GM19452 (cell line): ENCODE data around the gene PILRB.

Experiments
- ATAC-seq: cut with Tn5 transposase; IDR thresholded peaks from one replicate; pipeline ENCODE4 v1.9.1; 2021; ENCODE audit not compliant: unreplicated experiment

PILRB gene

DNA sequence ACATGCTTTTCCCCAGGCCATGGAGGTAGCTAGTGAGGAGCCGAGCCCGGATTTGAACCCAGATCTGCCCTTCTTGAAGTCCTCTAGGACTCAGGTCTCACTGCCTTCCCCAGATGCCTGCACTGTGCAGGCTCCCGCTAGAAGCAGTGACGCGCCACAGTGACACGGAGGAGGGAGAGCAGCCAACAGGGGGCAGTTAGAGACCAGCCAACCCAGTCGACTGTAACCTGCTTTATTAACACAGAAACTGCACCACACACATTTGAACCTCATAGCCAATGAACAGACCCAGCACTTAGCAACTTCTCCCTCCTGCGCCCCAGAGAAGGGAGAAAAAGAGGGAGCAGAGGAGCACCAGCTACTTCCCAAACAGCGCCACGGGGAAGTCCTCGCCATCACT lies 42.7 kb downstream of the PILRB start:
- ATAC-seq = no peak

DNA sequence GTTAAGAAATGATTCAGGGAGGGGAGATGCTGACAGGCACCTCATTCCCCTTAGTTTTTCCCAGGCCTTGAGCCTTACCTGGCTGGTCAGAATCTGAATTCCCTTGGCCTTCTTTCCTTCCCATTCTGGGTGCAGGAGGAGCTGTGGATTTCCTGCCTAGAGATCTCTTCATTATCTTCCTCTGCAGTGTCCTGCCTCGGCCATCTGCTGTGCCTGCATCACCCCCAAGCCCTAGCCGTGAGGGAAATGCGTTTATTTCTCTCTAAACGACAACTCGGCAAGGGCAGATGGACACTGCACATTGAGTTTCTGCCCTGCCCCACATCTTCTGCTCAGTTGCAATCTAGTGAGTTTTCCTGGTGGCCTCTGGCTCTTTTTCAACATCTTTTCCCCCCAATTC lies 43.9 kb downstream of the PILRB start:
- no peak for ATAC-seq

DNA sequence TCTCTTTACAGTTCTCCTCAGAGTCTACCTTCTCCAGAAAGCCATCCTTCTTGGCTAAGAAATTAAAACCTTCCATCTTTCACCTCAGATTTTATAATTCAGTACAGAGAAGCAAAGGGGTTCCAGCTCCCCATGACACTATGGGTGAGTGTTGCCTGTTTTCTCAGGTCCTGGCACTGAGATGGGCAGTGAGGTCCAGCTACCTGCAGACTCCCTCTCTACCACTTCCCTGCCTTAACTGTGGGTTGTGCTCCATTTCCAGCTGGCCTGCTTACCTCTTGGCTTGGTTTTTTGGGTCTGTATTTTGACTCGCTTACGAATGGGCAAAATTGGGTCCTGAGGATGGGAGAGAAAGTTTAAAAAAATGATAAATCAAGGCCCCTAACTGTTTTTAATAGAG lies 44.3 kb downstream of the PILRB start:
- ATAC-seq = no peak

DNA sequence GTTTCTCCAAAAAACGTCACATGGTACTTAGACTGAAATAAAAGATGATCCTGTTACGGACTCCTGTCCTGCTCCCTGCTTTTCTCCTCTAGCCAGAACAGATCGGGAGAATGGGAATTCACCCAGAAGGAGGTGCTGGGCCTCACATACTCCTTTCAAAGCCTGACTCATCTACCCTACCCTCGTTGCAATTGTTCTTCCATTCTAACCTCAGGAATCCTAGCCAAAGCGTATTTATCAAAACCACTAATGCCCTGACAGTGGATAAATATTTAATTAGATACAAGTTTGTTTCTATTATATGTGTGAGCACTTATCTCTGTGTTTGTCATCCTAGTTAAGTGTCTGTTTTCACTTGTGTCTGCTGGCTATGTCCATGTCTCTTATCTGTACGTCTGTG lies 48.9 kb downstream of the PILRB start:
- no peak for ATAC-seq

DNA sequence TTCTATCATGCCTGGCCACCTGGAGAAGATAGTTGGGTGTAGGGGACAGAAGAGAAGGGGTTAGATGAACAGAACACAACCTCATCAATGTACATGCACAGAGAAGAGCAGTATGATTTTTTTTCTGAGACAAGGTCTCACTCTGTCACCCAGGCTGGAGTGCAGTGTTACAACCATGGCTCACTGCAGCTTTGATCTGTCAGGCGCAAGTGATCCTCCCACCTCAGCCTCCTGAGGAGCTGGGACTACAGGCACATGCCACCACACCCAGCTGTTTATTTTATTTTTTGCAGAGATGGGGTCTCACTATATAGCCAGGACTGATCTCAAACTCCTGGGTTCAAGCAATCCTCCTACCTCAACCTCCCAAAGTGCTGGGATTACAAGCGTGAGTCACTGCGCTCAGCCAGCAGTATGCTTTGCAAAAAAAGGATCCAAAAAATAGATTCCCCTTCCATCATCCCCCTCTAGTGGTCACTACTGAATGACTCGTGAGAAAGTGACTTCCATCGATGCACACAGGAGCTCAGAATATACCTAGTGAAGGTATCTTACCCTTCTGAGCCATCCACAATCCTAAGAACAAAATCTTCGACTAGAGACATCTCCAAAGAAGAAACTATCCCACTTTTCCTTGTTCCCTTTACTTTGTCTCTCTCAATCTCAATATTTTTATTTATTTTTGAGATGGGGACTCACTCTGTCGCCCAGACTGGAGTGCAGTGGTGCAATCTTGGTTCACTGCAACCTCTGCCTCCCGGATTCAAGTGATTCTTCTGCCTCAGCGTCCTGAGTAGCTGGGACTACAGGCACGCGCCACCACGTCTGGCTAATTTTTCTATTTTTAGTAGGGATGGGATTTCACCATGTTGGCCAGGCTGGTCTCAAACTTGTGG lies 49.6 kb downstream of the PILRB start:
- ATAC-seq = no peak

DNA sequence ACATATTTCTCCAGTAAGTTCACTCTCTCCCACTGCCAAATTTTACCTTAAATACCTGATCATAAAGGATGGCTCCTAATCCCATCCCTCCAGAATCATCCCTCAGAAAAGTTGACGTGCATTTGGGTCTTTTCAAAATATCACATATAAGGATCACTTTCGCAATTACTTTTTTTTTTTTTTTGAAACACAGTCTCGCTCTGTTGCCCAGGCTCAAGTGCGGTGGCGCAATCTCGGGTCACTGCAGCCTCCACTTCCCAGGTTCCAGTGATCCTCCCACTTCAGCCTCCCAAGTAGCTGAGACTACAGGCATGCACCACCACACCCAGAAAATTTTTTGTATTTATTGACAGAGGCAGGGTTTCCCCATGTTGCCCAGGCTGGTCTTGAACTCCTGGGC lies 53.2 kb downstream of the PILRB start:
- ATAC-seq = no peak

DNA sequence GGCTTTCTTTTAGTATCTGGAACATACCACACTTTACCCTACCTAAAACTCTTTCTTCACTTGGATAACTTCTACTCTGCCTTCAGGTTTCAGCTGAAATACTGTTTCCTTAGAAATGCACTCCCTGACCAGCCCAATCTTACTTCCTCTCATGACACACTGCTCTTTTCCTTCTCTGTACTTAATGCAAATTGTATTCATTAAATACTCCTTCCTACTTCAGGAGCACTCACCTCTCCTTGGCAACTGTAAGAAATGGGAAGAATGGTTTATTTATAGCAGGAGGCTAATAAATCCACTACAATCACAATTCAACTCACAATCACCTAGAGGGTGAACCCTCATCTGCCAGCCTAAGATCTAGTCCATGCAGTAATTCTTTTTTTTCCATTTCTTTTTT lies 55.4 kb downstream of the PILRB start:
- no peak for ATAC-seq

DNA sequence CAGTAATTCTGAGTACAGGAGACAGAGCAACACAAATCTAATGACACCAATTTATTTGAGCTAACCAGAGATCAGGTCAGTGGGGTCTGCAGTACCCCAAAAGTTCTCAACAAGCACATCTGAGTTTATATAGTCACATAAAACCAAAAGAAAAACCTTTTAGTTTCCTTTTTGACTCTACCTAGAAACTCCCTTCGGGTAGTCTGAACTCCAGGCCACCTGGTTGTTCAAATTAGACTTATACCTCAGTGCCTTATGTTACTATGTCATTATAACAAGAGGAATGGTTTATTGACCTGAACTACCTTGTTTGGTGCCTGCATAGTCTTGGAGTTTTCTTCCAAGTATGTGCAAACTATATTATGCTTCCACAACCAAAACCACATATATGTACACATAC lies 56.0 kb downstream of the PILRB start:
- ATAC-seq = no peak

DNA sequence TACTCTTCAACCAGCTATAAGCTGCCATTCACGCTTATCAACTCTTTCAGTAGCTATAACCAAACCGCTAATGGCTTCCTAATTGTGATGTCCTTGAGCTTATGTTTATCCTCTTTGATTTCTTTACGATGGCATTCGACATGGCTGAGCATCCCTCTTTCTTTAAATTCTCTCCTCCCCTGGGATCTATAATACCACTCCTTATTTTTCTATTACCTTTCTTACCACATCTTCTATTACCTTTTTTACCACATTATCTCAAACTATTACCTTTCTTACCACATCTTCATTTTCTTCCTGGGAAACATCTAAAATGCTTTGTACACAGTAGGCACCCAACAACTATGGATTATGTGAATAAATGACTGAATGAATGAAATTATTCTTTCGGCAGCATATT lies 57.5 kb downstream of the PILRB start:
- no peak for ATAC-seq
